CD14-positive monocyte (primary cell): Measurements from ENCODE around the gene APBA2. TPM values are rescaled to one million over a fixed set of nuclear protein-coding genes. Genes with fewer than 3 reads are reported as not detected.

ENCODE experiments used
- DNase-seq, 3 donors: peaks; one replicate each; pipeline ENCODE4 v3.0.0-alpha.2; 2011 to 2022
- H2AFZ ChIP-seq: 2 replicates; pipeline ENCODE4 v1.6.0; 2012; ENCODE audit warnings: mild to moderate bottlenecking, low read depth, low read length, inconsistent platforms; ENCODE audit not compliant: insufficient read depth, poor library complexity, severe bottlenecking
- H3K27ac ChIP-seq, 2 donors: 1 replicate in 1 of 2; 2 replicates in 1 of 2; pipeline ENCODE4 v1.5.1; 2012 to 2013; ENCODE audit warnings: low read length in 2 of 2, control low read depth in 1 of 2, inconsistent platforms in 1 of 2, low read depth in 1 of 2, mild to moderate bottlenecking in 1 of 2
- H3K27me3 ChIP-seq, 2 donors: one replicate each; pipeline versions ENCODE4 v1.6.0 to v1.6.1; 2011 to 2013; ENCODE audit warnings: low read length in 2 of 2; ENCODE audit not compliant: control insufficient read depth in 2 of 2, insufficient read depth in 2 of 2
- H3K36me3 ChIP-seq, 2 donors: replicated peaks in 1 of 2; 1 replicate in 1 of 2; 2 replicates in 1 of 2; pipeline versions ENCODE4 v1.5.1 to v1.6.1; 2012 to 2013; ENCODE audit warnings: low read length in 2 of 2, control low read depth in 1 of 2, inconsistent platforms in 1 of 2, mild to moderate bottlenecking in 1 of 2; ENCODE audit not compliant: insufficient read depth in 2 of 2, control insufficient read depth in 1 of 2
- H3K4me1 ChIP-seq, 2 donors: 1 replicate in 1 of 2; 2 replicates in 1 of 2; pipeline versions ENCODE4 v1.5.1 to v1.6.1; 2012 to 2013; ENCODE audit warnings: low read length in 2 of 2, control low read depth in 1 of 2, inconsistent platforms in 1 of 2, mild to moderate bottlenecking in 1 of 2, moderate library complexity in 1 of 2; ENCODE audit not compliant: insufficient read depth in 2 of 2, control insufficient read depth in 1 of 2
- H3K4me2 ChIP-seq: replicated peaks from 2 replicates; pipeline ENCODE3; 2012; ENCODE audit warnings: low read length, moderate library complexity, mild to moderate bottlenecking; ENCODE audit not compliant: poor library complexity, severe bottlenecking; ENCODE audit errors: extremely low read depth
- H3K4me3 ChIP-seq, 3 experiments: fragments of 200-600 bp in 1 of 3; sonication (generic) in 1 of 3; replicated peaks in 1 of 3; 1 replicate in 2 of 3; 2 replicates in 1 of 3; pipeline ENCODE4 v1.5.1; 2011 to 2013; ENCODE audit warnings: low read length in 3 of 3, mild to moderate bottlenecking in 3 of 3, control low read depth in 2 of 3, low read depth in 2 of 3, inconsistent platforms in 1 of 3, moderate library complexity in 1 of 3
- H3K79me2 ChIP-seq: 2 replicates; pipeline ENCODE4 v1.6.0; 2012; ENCODE audit warnings: mild to moderate bottlenecking, control low read depth, inconsistent platforms, low read length, moderate library complexity; ENCODE audit not compliant: insufficient read depth
- H3K9ac ChIP-seq: 2 replicates; pipeline ENCODE4 v1.6.0; 2017; ENCODE audit warnings: low read length, mild to moderate bottlenecking; ENCODE audit not compliant: insufficient read depth, poor library complexity, severe bottlenecking
- H3K9me3 ChIP-seq, 2 donors: replicated peaks in 1 of 2; 1 replicate in 1 of 2; 2 replicates in 1 of 2; pipeline versions ENCODE4 v1.5.1 to v1.6.1; 2012 to 2013; ENCODE audit warnings: low read length in 2 of 2, control low read depth in 1 of 2; ENCODE audit not compliant: control insufficient read depth in 1 of 2, insufficient read depth in 1 of 2
- H4K20me1 ChIP-seq: 2 replicates; pipeline ENCODE4 v1.6.0; 2012; ENCODE audit warnings: mild to moderate bottlenecking, low read length, control low read depth, moderate library complexity; ENCODE audit not compliant: insufficient read depth
- H3K27ac Mint-ChIP-seq, 7 donors: one replicate each; pipeline ENCODE4 v1.8.0; 2020; ENCODE audit warnings: mild to moderate bottlenecking in 7 of 7, mixed read lengths in 7 of 7, moderate library complexity in 6 of 7, inconsistent platforms in 2 of 7
- H3K27me3 Mint-ChIP-seq, 3 donors: one replicate each; pipeline ENCODE4 v1.8.0; 2021 to 2022; ENCODE audit warnings: low read depth in 3 of 3, mild to moderate bottlenecking in 3 of 3, mixed read lengths in 3 of 3, moderate library complexity in 3 of 3, inconsistent platforms in 1 of 3
- H3K36me3 Mint-ChIP-seq, 2 donors: one replicate each; pipeline ENCODE4 v1.8.0; 2020; ENCODE audit warnings: mixed read lengths in 2 of 2, inconsistent platforms in 1 of 2, mild to moderate bottlenecking in 1 of 2
- H3K4me1 Mint-ChIP-seq: one replicate; pipeline ENCODE4 v1.8.0; 2020; ENCODE audit warnings: mild to moderate bottlenecking, mixed read lengths
- H3K4me3 Mint-ChIP-seq, 2 donors: one replicate each; pipeline ENCODE4 v1.8.0; 2020; ENCODE audit warnings: mild to moderate bottlenecking in 2 of 2, mixed read lengths in 2 of 2, moderate library complexity in 1 of 2
- H3K9me3 Mint-ChIP-seq, 7 donors: one replicate each; pipeline ENCODE4 v1.8.0; 2020 to 2022; ENCODE audit warnings: mixed read lengths in 7 of 7, mild to moderate bottlenecking in 6 of 7, moderate library complexity in 6 of 7, inconsistent platforms in 2 of 7
- CTCF ChIP-seq: fragments of 200-600 bp; IDR thresholded peaks from one replicate; pipeline ENCODE4 v1.8.0; 2022; ENCODE audit warnings: antibody characterized with exemption, mild to moderate bottlenecking
- WGBS: methylation state at CpG from one replicate; pipeline ENCODE4 v1.1.5; 2013; ENCODE audit warnings: missing lambda C conversion rate; ENCODE audit not compliant: insufficient coverage; 5-methylcytosine and 5-hydroxymethylcytosine counted together
- intact Hi-C, 2 donors: fragments of 100-400 bp; cut with micrococcal nuclease; formaldehyde crosslinking; loops; one replicate each; pipeline versions ENCODE4 v1.15.0 to v1.15.1; 2023
- polyA plus RNA-seq, 3 donors: library from polyadenylated mRNA; depleted of rRNA in 1 of 3; unstranded in 2 of 3; stranded (reverse) in 1 of 3; fragments of 300-500 nt in 2 of 3; fragments of >200 nt in 1 of 3; fragmentation: Illumina TruSeq in 2 of 3; gene quantifications; 1 replicate in 2 of 3; 2 replicates in 1 of 3; pipeline ENCODE4 v1.2.3, GENCODE V29; 2012 to 2021

APBA2 gene
- polyA plus RNA-seq, 3 donors = 0.30 TPM; not detected in 2

GRCh38 chr15:29094711-29095110 lies 208.9 kb downstream of the APBA2 start:
- no peak for TF ChIP-seq CTCF
- DNase-seq = no peak
- H3K9me3 Mint-ChIP-seq = no peaks in the 10 kb centered on the region
- Histone ChIP-seq H3K79me2 (no peaks in the 10 kb centered on the region), H3K36me3 (no peaks in the 10 kb centered on the region), H3K9ac (no peak overlapping the region), H3K4me2 (no peak overlapping the region), H2AFZ (no peak overlapping the region), H3K4me1 (no peaks in the 10 kb centered on the region), H3K9me3 (no peaks in the 10 kb centered on the region), H3K4me3 (no peak overlapping the region), H4K20me1 (no peaks in the 10 kb centered on the region), H3K27me3 (no peaks in the 10 kb centered on the region), H3K27ac (no peak overlapping the region)
- no peak overlapping the region for H3K27ac Mint-ChIP-seq
- no peak overlapping the region for H3K4me3 Mint-ChIP-seq
- intact Hi-C loops = no loop called here
- peaks cover 0 to 11% (median 2%) of the 10 kb centered on the region in 3 donors for H3K27me3 Mint-ChIP-seq
- no peaks in the 10 kb centered on the region for H3K36me3 Mint-ChIP-seq
- WGBS = 60% methylated on average over 1 of the region's 2 CpGs
- H3K4me1 Mint-ChIP-seq = peaks cover 4% of the 10 kb centered on the region

- H3K9me3 ChIP-seq = no peaks in the 10 kb centered on the region
- H3K4me3 ChIP-seq = no peak overlapping the region
- Mint-ChIP-seq H3K27ac (no peak overlapping the region), H3K36me3 (no peaks in the 10 kb centered on the region), H3K9me3 (peaks cover 0 to 2% (median 0%) of the 10 kb centered on the region in 7 donors), H3K4me3 (no peak overlapping the region), H3K27me3 (peaks cover 0 to 11% (median 2%) of the 10 kb centered on the region in 3 donors), H3K4me1 (no peaks in the 10 kb centered on the region)
- no peak overlapping the region for H2AFZ ChIP-seq
- no peak for TF ChIP-seq CTCF
- 89% methylated on average over 7 of the region's 9 CpGs for WGBS
- no peak overlapping the region for H3K9ac ChIP-seq
- no peak for DNase-seq
- no peak overlapping the region for H3K27ac ChIP-seq
- H3K36me3 ChIP-seq = no peaks in the 10 kb centered on the region
- H3K4me2 ChIP-seq = no peak overlapping the region
- intact Hi-C loops = no loop called here
- H3K27me3 ChIP-seq = no peaks in the 10 kb centered on the region
- H3K4me1 ChIP-seq = no peaks in the 10 kb centered on the region
- no peaks in the 10 kb centered on the region for H4K20me1 ChIP-seq
- no peaks in the 10 kb centered on the region for H3K79me2 ChIP-seq
Observed at GRCh38 chr15:29095746-29096145, 210.0 kb downstream of the APBA2 start.
